GM18526 (cell line): ENCODE measurements around the gene COL4A3.

Experiments
- POLR2A ChIP-seq: IDR thresholded peaks from 3 replicates; pipeline ENCODE4 v1.6.1; 2011; ENCODE audit not compliant: insufficient read length; ENCODE audit errors: extremely low read depth

Gene COL4A3

DNA sequence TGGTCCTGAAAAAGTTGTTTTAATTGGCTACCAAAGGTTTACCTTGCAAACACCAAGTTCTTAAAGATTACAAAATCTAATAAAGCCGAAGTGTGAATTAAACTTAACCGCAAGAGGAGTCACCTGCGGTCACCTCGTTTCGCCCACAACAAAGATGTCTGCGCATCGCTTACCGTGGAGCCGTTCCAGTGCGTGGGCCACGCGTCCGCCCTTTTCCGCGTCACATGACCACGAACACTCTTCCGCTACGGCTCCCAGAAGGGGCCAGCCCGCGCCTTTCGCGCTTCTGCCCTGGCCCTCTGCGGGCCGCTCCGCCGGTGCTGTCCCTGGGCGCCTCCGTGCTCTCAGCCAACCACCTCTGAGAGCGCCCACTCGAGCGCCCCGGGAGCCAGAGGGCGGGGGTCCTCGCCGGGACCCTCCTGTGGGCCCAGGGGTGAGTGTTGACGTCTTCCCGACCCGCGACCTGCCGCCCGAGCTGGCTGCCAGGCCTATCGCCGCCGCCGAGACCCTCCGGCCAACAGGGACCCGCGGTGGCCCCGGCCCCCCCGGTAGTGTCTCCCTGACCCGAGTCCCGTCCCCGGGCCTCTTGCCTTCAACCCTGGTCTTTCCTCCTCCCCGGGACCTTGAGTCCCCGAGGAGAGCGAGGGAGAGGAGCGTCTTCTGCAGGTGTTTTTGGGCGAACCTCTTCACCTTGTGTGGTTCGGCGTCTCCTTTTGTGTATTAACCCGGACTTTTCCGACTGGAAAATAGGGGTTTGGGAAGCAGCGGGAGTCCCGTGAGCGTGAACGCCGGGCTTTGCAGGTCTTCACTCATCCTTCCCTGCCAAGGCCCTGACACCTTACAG, 160.8 kb downstream of the COL4A3 start, which contains the start of gene MFF:
Gene MFF (plus strand): TSS at position 257 of the 844 bp plus-strand sequence. CDS start 5,415 bp downstream, outside the sequence.
- peak; percentile 76 for TF ChIP-seq POLR2A

- no peak for TF ChIP-seq POLR2A
Measured at GRCh38 chr2:227325839-227326195, 161.4 kb downstream of the COL4A3 start.

- TF ChIP-seq POLR2A: no peak
Measured at GRCh38 chr2:227326783-227327182, 162.4 kb downstream of the COL4A3 start.

GRCh38 chr2:227335713-227336112, 171.3 kb downstream of the COL4A3 start:
- no peak for TF ChIP-seq POLR2A

DNA sequence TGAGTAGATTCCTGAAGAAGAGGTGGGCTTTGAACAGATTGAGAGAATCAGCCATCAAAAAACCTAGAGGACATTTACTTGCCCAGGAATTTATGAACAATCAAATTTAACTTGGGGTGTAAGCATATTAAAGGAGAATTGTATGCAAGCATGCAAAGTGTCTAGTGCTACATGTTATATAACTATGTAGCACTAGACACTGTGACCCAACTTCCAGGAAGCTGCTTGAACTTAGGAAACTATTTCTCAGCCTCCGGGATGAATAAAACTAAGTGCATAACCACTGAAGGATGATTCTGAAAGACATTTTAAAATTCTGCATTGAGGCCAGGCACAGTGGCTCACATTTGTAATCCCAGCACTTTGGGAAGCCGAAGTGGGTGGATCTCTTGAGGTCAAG, 173.0 kb downstream of the COL4A3 start:
- TF ChIP-seq POLR2A: no peak

DNA sequence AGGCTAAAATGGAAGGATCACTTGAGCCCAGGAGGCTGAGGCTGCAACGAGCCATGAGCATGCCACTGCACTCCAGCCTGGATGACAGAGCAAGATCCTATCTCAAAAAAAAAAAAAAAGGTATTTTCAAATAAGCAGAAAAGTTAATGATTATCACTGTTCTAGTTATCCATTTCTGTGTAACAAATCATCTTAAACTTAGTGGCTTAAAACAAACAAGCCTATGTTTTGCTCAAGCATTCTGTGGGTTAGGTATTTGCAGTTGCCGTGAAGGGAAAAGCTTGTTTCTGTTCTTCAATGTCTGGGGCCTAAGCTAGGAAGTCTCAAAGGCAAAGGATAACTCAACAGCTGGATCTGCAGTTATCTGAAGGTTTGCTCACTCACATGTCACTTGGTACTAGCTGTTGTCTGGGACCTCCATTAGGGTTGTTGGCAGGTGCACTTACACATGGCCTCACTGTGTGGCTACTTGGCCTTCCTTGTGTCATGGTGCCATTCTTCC, 174.7 kb downstream of the COL4A3 start:
- no peak for TF ChIP-seq POLR2A

GRCh38 chr2:227340106-227340505, 175.7 kb downstream of the COL4A3 start:
- TF ChIP-seq POLR2A: no peak

GRCh38 chr2:227341553-227341952, 177.1 kb downstream of the COL4A3 start:
- no peak for TF ChIP-seq POLR2A

- TF ChIP-seq POLR2A: no peak
Measured at GRCh38 chr2:227344231-227344630, 179.8 kb downstream of the COL4A3 start.

DNA sequence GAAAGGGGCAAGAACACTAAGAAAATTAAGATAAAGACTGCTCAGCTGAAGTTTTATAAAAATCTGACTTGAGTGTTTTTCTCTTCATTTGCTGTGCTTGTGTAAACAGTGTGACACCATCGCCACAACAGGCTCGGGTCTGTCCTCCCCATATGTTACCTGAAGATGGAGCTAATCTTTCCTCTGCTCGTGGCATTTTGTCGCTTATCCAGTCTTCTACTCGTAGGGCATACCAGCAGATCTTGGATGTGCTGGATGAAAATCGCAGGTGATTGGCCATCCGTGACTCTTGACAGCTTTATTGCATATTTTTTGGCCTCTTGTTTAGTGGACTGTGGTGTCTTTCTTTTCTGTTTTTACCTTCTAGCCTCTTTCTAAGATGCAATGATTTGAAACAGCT, 182.7 kb downstream of the COL4A3 start:
- TF ChIP-seq POLR2A: no peak

DNA sequence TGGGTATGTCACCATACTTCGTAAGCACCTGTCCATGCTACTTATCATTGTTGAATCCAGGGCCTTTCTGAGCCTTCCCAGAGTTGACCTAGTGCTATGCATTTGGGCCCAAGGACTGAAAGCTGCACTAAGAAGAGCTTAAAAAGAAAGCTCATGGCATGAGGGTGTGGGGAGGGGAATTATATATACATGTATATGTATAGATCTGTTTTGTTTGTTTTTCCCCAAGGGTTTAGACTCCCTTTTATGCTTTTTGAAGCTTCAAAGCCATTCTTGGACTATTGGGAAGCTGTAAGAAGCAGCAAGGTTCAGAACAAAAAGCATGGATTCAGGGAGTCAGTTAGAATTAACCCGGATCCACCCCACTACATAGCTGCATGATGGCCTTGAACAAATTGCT, 183.9 kb downstream of the COL4A3 start:
- no peak for TF ChIP-seq POLR2A

DNA sequence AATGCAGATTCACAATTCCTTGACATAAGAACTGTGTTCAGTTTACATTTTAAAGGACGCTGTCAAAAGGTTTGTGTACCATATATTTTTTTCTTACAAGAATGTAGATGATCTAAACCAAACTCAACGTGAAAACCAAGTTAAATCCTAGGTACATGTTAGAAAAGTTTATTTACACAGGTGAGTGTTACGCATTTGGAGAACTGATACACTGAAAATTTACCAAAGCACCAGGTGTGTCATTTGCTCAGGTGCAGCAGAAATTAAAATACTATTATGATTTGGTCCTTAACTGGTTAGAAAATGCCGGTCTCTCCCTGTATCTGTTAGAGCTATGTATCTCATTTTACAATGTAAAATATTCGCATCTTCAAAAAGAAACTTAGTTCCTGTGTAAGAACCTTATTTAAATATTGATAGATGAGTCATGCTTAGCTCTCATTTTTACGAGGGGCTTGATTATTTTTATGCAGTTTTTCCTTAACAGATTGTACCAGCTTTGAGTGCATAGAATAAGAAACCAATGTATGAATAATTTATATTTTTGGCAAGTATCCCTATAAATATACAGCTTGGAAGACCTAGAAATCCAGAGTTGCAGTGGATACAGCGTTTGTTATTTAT, 185.7 kb downstream of the COL4A3 start:
- no peak for TF ChIP-seq POLR2A

DNA sequence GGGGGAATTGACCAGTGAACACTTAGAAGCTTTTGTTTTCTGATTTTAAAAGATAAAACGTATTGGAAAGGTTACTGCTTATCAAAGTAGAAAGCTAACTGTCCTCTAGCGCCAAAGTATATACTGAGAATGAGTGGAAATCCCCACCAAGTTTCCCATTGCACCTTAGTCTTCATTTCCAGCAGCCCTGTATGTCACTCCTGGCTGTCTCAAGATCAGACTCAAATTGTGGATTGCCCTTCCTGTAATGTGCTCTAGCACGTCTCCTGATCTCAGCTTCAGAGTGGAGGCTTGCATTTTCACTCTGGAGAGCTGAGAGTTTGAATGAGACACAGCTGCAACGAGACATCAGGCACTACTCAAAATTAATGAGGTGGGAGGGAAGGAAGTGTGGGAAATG, 187.2 kb downstream of the COL4A3 start:
- TF ChIP-seq POLR2A: no peak

DNA sequence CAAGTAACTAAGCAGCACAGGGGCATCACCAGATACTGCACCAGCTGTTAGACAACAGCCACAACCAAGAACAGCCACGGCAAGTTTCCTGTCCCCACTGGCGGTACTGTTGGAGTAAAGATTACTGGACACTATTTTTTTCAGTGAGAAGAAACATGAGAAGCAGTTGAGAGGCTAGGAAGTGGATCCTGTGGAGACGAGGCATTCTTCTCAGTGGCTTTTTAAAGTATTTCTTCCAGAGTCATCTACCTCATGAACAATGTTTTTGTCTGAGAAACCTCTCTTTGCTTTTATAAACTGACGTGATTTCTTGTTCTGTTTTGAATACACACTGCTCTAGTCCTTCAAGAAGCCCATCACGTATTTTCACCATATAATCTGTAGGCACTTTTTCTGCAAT, 195.9 kb downstream of the COL4A3 start:
- no peak for TF ChIP-seq POLR2A

DNA sequence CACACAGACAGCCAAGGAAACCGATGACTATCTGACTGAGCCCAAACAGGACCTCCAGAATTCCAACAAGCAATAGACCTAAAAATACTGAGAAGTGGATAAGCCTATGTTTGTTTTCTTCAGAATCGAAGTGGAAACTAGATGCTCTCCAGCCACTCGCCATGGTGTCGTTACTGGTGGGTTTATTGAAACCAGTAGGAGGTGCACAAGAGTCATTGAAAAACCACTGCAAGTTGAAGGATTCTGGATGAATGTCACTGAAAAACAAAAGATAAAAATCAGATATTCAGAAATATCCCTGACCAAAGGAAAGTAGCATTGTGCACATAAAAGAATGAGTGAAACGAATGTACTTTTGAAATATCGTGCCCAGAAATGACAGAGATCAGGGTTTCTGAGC, 199.3 kb downstream of the COL4A3 start:
- TF ChIP-seq POLR2A: no peak
